IMR-90 (cell line): ENCODE results near the gene ARL4A. TPM values are rescaled to one million over a fixed set of nuclear protein-coding genes. Genes with fewer than 3 reads are reported as not detected.

Experiments
- ATAC-seq: fragments of 200-7000 bp; cut with Tn5 transposase; 2 replicates; pipeline ENCODE4 v1.9.1; 2020; ENCODE audit warnings: low read depth, mild to moderate bottlenecking, moderate library complexity
- BruUV-seq: library from RNA; stranded (reverse); fragments of 400-500 nt; replicated peaks from 2 replicates; lab custom pipeline; 2021; lab: Mats Ljungman, UMichigan
- CTCF ChIA-PET: fragments of 300-600 bp; formaldehyde crosslinking; extraction: SDS; loops from one replicate; lab custom pipeline; 2021; ENCODE audit warnings: antibody characterized with exemption; lab: Yijun Ruan, JAX
- POLR2A ChIA-PET: fragments of 300-600 bp; sonication (Branson Sonifier 250); formaldehyde crosslinking; loops from one replicate; lab custom pipeline; 2022; ENCODE audit warnings: antibody characterized with exemption; ENCODE audit not compliant: unreplicated experiment; lab: Charles Lee
- DNase-seq: peaks from one replicate; pipeline ENCODE4 v3.0.0; 2013
- H2AFZ ChIP-seq: replicated peaks from 2 replicates; pipeline ENCODE3; 2013; ENCODE audit warnings: low read length, mild to moderate bottlenecking; ENCODE audit not compliant: poor library complexity
- H2AK5ac ChIP-seq: 2 replicates; pipeline ENCODE4 v1.6.1; 2013; ENCODE audit warnings: low read depth, low read length, inconsistent platforms
- H2AK9ac ChIP-seq: replicated peaks from 2 replicates; pipeline ENCODE3; 2013; ENCODE audit warnings: mild to moderate bottlenecking, low read depth, low read length, moderate library complexity; ENCODE audit not compliant: poor library complexity
- H2BK120ac ChIP-seq: 2 replicates; pipeline ENCODE4 v1.6.1; 2013; ENCODE audit warnings: low read depth, low read length, inconsistent platforms
- H2BK15ac ChIP-seq: 3 replicates; pipeline ENCODE4 v1.6.1; 2013; ENCODE audit warnings: low read depth, low read length, inconsistent platforms
- H2BK20ac ChIP-seq: 2 replicates; pipeline ENCODE4 v1.6.1; 2013; ENCODE audit warnings: low read depth, mild to moderate bottlenecking, inconsistent platforms, low read length, moderate library complexity
- H2BK5ac ChIP-seq: 2 replicates; pipeline ENCODE4 v1.6.1; 2013; ENCODE audit warnings: mild to moderate bottlenecking, low read depth, low read length, inconsistent platforms; ENCODE audit not compliant: poor library complexity, severe bottlenecking
- H3K14ac ChIP-seq: replicated peaks from 2 replicates; pipeline ENCODE4 v1.6.1; 2013; ENCODE audit warnings: low read depth, low read length, inconsistent platforms
- H3K18ac ChIP-seq: 2 replicates; pipeline ENCODE4 v1.6.1; 2013; ENCODE audit warnings: low read depth, low read length, control low read depth
- H3K23ac ChIP-seq: 2 replicates; pipeline ENCODE4 v1.6.1; 2013; ENCODE audit warnings: low read depth, low read length, inconsistent platforms
- H3K27ac ChIP-seq: 2 replicates; pipeline ENCODE4 v1.5.1; 2013; ENCODE audit warnings: mild to moderate bottlenecking, control low read depth, low read length; ENCODE audit not compliant: insufficient read depth
- H3K27me3 ChIP-seq: 2 replicates; pipeline ENCODE4 v1.6.1; 2013; ENCODE audit warnings: low read length; ENCODE audit not compliant: control insufficient read depth, insufficient read depth
- H3K36me3 ChIP-seq: 2 replicates; pipeline ENCODE4 v1.6.1; 2013; ENCODE audit warnings: low read length, mixed read lengths; ENCODE audit not compliant: control insufficient read depth, insufficient read depth
- H3K4ac ChIP-seq: 2 replicates; pipeline ENCODE4 v1.6.1; 2013; ENCODE audit warnings: low read depth, low read length, inconsistent platforms
- H3K4me1 ChIP-seq: 2 replicates; pipeline ENCODE4 v1.6.1; 2013; ENCODE audit warnings: low read length, mixed read lengths; ENCODE audit not compliant: control insufficient read depth, insufficient read depth
- H3K4me2 ChIP-seq: 2 replicates; pipeline ENCODE4 v1.6.1; 2013; ENCODE audit warnings: low read depth, mild to moderate bottlenecking, control low read depth, low read length, moderate library complexity
- H3K4me3 ChIP-seq: 2 replicates; pipeline ENCODE4 v1.5.1; 2013; ENCODE audit warnings: low read depth, mild to moderate bottlenecking, control low read depth, low read length, moderate library complexity; ENCODE audit not compliant: insufficient read depth
- H3K56ac ChIP-seq: 2 replicates; pipeline ENCODE4 v1.6.1; 2013; ENCODE audit warnings: low read length, inconsistent platforms; ENCODE audit not compliant: insufficient read depth; ENCODE audit errors: extremely low read depth
- H3K79me1 ChIP-seq, 2 experiments: 2 replicates each; pipeline ENCODE4 v1.6.1; 2013; ENCODE audit warnings: low read length in 2 of 2, inconsistent platforms in 1 of 2, low read depth in 1 of 2
- H3K9ac ChIP-seq: 2 replicates; pipeline ENCODE4 v1.6.1; 2013; ENCODE audit warnings: low read depth, low read length, control low read depth
- H3K9me1 ChIP-seq: 2 replicates; pipeline ENCODE4 v1.6.1; 2013; ENCODE audit warnings: low read length, inconsistent platforms; ENCODE audit not compliant: insufficient read depth
- H3K9me3 ChIP-seq: 2 replicates; pipeline ENCODE4 v1.6.1; 2013; ENCODE audit warnings: low read length; ENCODE audit not compliant: control insufficient read depth, insufficient read depth
- H4K20me1 ChIP-seq: 2 replicates; pipeline ENCODE4 v1.6.1; 2013; ENCODE audit warnings: low read length, inconsistent platforms; ENCODE audit not compliant: insufficient read depth
- H4K5ac ChIP-seq: 2 replicates; pipeline ENCODE4 v1.6.1; 2013; ENCODE audit warnings: mild to moderate bottlenecking, low read depth, low read length, control low read depth
- H4K8ac ChIP-seq, 2 experiments: 2 replicates each; pipeline ENCODE4 v1.6.1; 2013; ENCODE audit warnings: low read depth in 2 of 2, low read length in 2 of 2, control low read depth in 1 of 2, inconsistent platforms in 1 of 2
- H4K91ac ChIP-seq: 2 replicates; pipeline ENCODE4 v1.6.1; 2013; ENCODE audit warnings: low read depth, low read length, inconsistent platforms; ENCODE audit not compliant: insufficient read depth
- BHLHE40 ChIP-seq: fragments of 150-350 bp; IDR thresholded peaks from 2 replicates; pipeline ENCODE4 v1.6.1; 2016; ENCODE audit warnings: mild to moderate bottlenecking, low read depth, low read length
- CEBPB ChIP-seq: IDR thresholded peaks from 2 replicates; pipeline ENCODE4 v1.6.1; 2012; ENCODE audit warnings: low read depth, low read length, improper control_type of control experiment
- CHD1 ChIP-seq: IDR thresholded peaks from 2 replicates; pipeline ENCODE4 v1.6.1; 2012; ENCODE audit warnings: low read depth, low read length, improper control_type of control experiment
- MAFK ChIP-seq: IDR thresholded peaks from 2 replicates; pipeline ENCODE4 v1.6.1; 2012; ENCODE audit warnings: low read depth, low read length, improper control_type of control experiment
- POLR2A ChIP-seq: IDR thresholded peaks from 2 replicates; pipeline ENCODE4 v1.6.1; 2012; ENCODE audit warnings: mild to moderate bottlenecking, low read depth, low read length
- SMC3 ChIP-seq: fragments of 150-350 bp; IDR thresholded peaks from 2 replicates; pipeline ENCODE4 v1.6.1; 2016; ENCODE audit warnings: low read depth, mild to moderate bottlenecking, antibody characterized with exemption, low read length, moderate library complexity
- USF2 ChIP-seq: fragments of 150-350 bp; IDR thresholded peaks from 2 replicates; pipeline ENCODE4 v1.6.1; 2017; ENCODE audit warnings: mild to moderate bottlenecking, antibody characterized with exemption, low read length, low read depth
- WGBS, 2 experiments: methylation state at CpG; one replicate each; pipeline versions ENCODE4 v1.1.5 to v1.1.7; 2013; ENCODE audit warnings: missing lambda C conversion rate in 2 of 2; ENCODE audit not compliant: insufficient read length in 1 of 2; ENCODE audit errors: extremely low coverage in 2 of 2; 5-methylcytosine and 5-hydroxymethylcytosine counted together
- dilution Hi-C: fragments of 300-500 bp; cut with HindIII; formaldehyde crosslinking; loops from one replicate; pipeline ENCODE4 v1.14.3; 2018; ENCODE audit warnings: low sequenced_read_pairs; ENCODE audit not compliant: unreplicated experiment
- in situ Hi-C: fragments of 300-500 bp; cut with MboI; formaldehyde crosslinking; loops from 3 replicates; pipeline ENCODE4 v1.14.3; 2019; ENCODE audit warnings: low sequenced_read_pairs, inconsistent platforms, mixed read lengths
- intact Hi-C: fragments of 100-400 bp; cut with micrococcal nuclease; formaldehyde crosslinking; loops from 2 replicates; pipeline ENCODE4 v1.10.0; 2022
- polyA plus RNA-seq, 3 experiments: library from polyadenylated mRNA; depleted of rRNA; stranded (reverse); fragments of >200 nt; gene quantifications; 2 replicates each; pipeline ENCODE4 v1.2.3, GENCODE V29; 2012; ENCODE audit warnings: low replicate concordance in 1 of 3
- total RNA-seq: library from RNA; depleted of rRNA; stranded (reverse); fragments of >200 nt; gene quantifications from 2 replicates; pipeline ENCODE4 v1.2.3, GENCODE V29; 2012
- TF ChIP-seq, protein P1 (sequence below): conservative IDR thresholded peaks from 2 replicates; pipeline ENCODE4 v1.5.1; 2012; ENCODE audit warnings: mild to moderate bottlenecking, low read depth, low read length, improper control_type of control experiment

ARL4A gene
- total and polyA plus RNA-seq, 2 of the 4 experiments (the other 2 are of a cell fraction): 13.7 to 22.4 TPM

DNA sequence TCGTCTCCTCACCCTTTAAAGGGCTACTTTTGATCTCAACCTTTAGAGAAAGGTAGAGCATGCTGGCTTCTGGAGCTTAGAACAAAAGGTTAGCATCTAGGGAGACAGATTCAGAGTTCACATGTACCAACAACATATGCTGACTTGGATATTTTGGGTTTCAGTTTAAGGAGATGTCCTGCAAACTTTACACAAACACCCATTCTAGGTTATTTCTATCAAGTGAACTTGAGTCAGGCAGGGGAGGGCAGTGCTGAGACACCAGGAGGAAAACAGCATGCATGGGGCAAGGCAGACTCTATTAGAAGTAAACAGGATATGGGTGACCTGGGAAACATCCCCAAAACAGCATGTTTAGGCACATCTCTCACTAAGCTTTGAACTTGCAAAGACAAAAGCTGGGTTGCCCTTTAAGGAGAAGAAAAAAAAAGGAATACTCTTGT, 43.8 kb downstream of the ARL4A start:
- H3K27me3 ChIP-seq: no peaks in the 10 kb centered on the region
- DNase-seq (peak; percentile 36), ATAC-seq (peak; percentile 80)
- H2AK5ac ChIP-seq: no peak overlapping the region
- H3K23ac ChIP-seq: no peak overlapping the region
- no peaks in the 10 kb centered on the region for H3K79me1 ChIP-seq
- dilution Hi-C loops (no loop called here), in situ Hi-C loops (no loop called here), intact Hi-C loops (no loop called here)
- WGBS, 2 experiments: no CpG with 5 or more reads among the region's 1 CpG
- peak overlapping the region; percentile 8 for H2AFZ ChIP-seq
- no peak overlapping the region for H3K27ac ChIP-seq
- no peak overlapping the region for H2BK5ac ChIP-seq
- H3K36me3 ChIP-seq: no peaks in the 10 kb centered on the region
- H2BK120ac ChIP-seq: peak overlapping the region; percentile 26; the same call in 1 of the 2 replicates
- H3K56ac ChIP-seq: no peak overlapping the region
- no peak overlapping the region for H3K4me3 ChIP-seq
- no peak overlapping the region for H4K91ac ChIP-seq
- peaks cover 3% of the 10 kb centered on the region; the same call in 1 of the 2 replicates for H3K9me1 ChIP-seq
- peak overlapping the region; percentile 58; the same call in 1 of the 2 replicates for H3K14ac ChIP-seq
- peak overlapping the region in 1 of 2 experiments; percentile 69; a peak in 2 of 4 replicates for H4K8ac ChIP-seq
- BruUV-seq: no TSS peak
- no peaks in the 10 kb centered on the region for H4K20me1 ChIP-seq
- H3K4me1 ChIP-seq: peaks cover 2% of the 10 kb centered on the region; the same call in 1 of the 2 replicates
- no peak overlapping the region for H3K9ac ChIP-seq
- no peak overlapping the region for H2AK9ac ChIP-seq
- H3K18ac ChIP-seq: no peak overlapping the region
- 0 out of 3 replicates have a peak overlapping the region, but pooled peaks have one; percentile 7 for H2BK15ac ChIP-seq
- H3K9me3 ChIP-seq: no peaks in the 10 kb centered on the region
- H3K4me2 ChIP-seq: no peak overlapping the region
- ChIA-PET POLR2A (interaction anchor here (1.2 kb wide), 1 partner anchor 16 kb away, joined by 3 read pairs; no protein-coding TSS in a partner anchor), CTCF (no interaction called here)
- peak overlapping the region; percentile 9; the same call in 1 of the 2 replicates for H3K4ac ChIP-seq
- no peak overlapping the region for H2BK20ac ChIP-seq
- TF ChIP-seq, protein P1, sequence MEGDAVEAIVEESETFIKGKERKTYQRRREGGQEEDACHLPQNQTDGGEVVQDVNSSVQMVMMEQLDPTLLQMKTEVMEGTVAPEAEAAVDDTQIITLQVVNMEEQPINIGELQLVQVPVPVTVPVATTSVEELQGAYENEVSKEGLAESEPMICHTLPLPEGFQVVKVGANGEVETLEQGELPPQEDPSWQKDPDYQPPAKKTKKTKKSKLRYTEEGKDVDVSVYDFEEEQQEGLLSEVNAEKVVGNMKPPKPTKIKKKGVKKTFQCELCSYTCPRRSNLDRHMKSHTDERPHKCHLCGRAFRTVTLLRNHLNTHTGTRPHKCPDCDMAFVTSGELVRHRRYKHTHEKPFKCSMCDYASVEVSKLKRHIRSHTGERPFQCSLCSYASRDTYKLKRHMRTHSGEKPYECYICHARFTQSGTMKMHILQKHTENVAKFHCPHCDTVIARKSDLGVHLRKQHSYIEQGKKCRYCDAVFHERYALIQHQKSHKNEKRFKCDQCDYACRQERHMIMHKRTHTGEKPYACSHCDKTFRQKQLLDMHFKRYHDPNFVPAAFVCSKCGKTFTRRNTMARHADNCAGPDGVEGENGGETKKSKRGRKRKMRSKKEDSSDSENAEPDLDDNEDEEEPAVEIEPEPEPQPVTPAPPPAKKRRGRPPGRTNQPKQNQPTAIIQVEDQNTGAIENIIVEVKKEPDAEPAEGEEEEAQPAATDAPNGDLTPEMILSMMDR: no peak
- TF ChIP-seq SMC3 (no peak), MAFK (0 out of 2 replicates have a peak, but pooled peaks have one; percentile 14), POLR2A (no peak), CHD1 (no peak), CEBPB (no peak), USF2 (no peak), BHLHE40 (no peak)
- no peak overlapping the region for H4K5ac ChIP-seq
